GM23248 (cell line): ENCODE results near the gene SBNO2.

Source experiments
- EZH2 ChIP-seq: fragments of 200-600 bp; sonication (generic); IDR thresholded peaks from 2 replicates; pipeline ENCODE4 v1.6.1; 2018; ENCODE audit warnings: antibody characterized with exemption, mild to moderate bottlenecking; ENCODE audit not compliant: insufficient read depth, poor library complexity, severe bottlenecking
- EZH2phosphoT487 ChIP-seq: fragments of 200-600 bp; sonication (generic); IDR thresholded peaks from 2 replicates; pipeline ENCODE4 v1.6.1; 2018; ENCODE audit warnings: antibody characterized with exemption, moderate library complexity, mild to moderate bottlenecking, low read depth; ENCODE audit not compliant: insufficient read depth

- TF ChIP-seq EZH2phosphoT487 (no peak), EZH2 (no peak)
Measured at GRCh38 chr19:1171755-1172352, 2.2 kb downstream of the SBNO2 start.
